Tibial nerve (tissue), 4 donors: ENCODE results near the gene FOXK1. TPM values are rescaled to one million over a fixed set of nuclear protein-coding genes. Genes with fewer than 3 reads are reported as not detected.

Experiments used
- DNase-seq, 2 donors: peaks; one replicate each; pipeline ENCODE4 v3.0.0-alpha.2; 2019; ENCODE audit warnings: low spot score in 2 of 2
- H3K27ac ChIP-seq, 4 donors: fragments of 200-600 bp; sonication (generic) in 3 of 4; one replicate each; pipeline ENCODE4 v1.5.1; 2017 to 2019; ENCODE audit warnings: mild to moderate bottlenecking in 1 of 4
- H3K27me3 ChIP-seq, 2 donors: fragments of 200-600 bp; sonication (generic) in 1 of 2; one replicate each; pipeline versions ENCODE4 v1.5.1 to v1.6.0; 2017 to 2019
- H3K36me3 ChIP-seq, 3 donors: fragments of 200-600 bp; sonication (generic); one replicate each; pipeline ENCODE4 v1.5.1; 2018 to 2019
- H3K4me1 ChIP-seq, 4 donors: fragments of 200-600 bp; sonication (generic) in 3 of 4; one replicate each; pipeline ENCODE4 v1.5.1; 2017 to 2019
- H3K4me3 ChIP-seq, 4 donors: fragments of 200-600 bp; sonication (generic) in 3 of 4; one replicate each; pipeline ENCODE4 v1.5.1; 2017 to 2019; ENCODE audit warnings: mild to moderate bottlenecking in 1 of 4, moderate library complexity in 1 of 4
- H3K9me3 ChIP-seq, 4 donors: fragments of 200-600 bp; sonication (generic) in 3 of 4; one replicate each; pipeline ENCODE4 v1.5.1; 2017 to 2019
- EP300 ChIP-seq, 2 donors: sonication (generic); formaldehyde crosslinking; IDR thresholded peaks; one replicate each; pipeline ENCODE4 v1.6.1; 2017; ENCODE audit warnings: antibody characterized with exemption in 2 of 2, mild to moderate bottlenecking in 1 of 2
- POLR2A ChIP-seq, 2 donors: fragments of 450-650 bp; IDR thresholded peaks; one replicate each; pipeline ENCODE4 v1.6.1; 2017; ENCODE audit warnings: antibody characterized with exemption in 2 of 2, mild to moderate bottlenecking in 2 of 2, moderate library complexity in 2 of 2
- WGBS, 2 donors: methylation state at CpG; one replicate each; pipeline ENCODE4 v1.1.5; 2018; 5-methylcytosine and 5-hydroxymethylcytosine counted together
- total RNA-seq, 4 donors: library from RNA; depleted of rRNA; stranded (reverse); fragments of >200 nt; gene quantifications; one replicate each; pipeline ENCODE4 v1.1.0, GENCODE V29; 2016
- TF ChIP-seq, protein P1 (sequence below), 5 experiments: fragments of 200-600 bp in 3 of 5; fragments of 450-650 bp in 2 of 5; sonication (generic) in 3 of 5; IDR thresholded peaks; one replicate each; pipeline ENCODE4 v1.5.1; 2016 to 2019; ENCODE audit warnings: antibody characterized with exemption in 5 of 5, mild to moderate bottlenecking in 3 of 5, moderate library complexity in 2 of 5

FOXK1 gene
- total RNA-seq, 4 donors from 2014 or later, result 24.5 to 47.3 (median 26.4) TPM

DNA sequence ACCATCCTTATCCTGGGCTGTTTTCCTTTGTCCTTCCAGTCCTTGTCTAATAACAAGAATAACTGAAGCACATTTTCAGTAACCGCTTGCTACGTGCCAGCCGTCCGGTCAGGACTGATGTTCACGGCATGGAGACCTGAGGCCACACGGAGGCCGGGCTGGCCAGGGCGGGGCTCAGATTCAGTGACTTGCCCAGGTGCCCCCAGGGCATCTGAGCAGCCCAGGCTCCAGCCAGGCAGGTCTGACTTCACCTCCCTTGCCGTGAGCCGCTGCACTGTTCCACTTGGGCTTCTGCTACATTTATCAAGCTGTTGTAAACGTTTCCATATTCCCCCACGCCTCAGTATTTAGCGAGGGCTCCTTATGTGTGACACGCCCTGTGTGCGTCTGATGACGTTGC lies 49.7 kb downstream of the FOXK1 start:
- DNase-seq, result no peak
- Histone ChIP-seq H3K36me3 (peaks cover 0 to 40% (median 0%) of the 10 kb centered on the region in 3 donors), H3K9me3 (no peaks in the 10 kb centered on the region), H3K27me3 (no peaks in the 10 kb centered on the region), H3K4me1 (peaks cover 0 to 17% (median 0%) of the 10 kb centered on the region in 4 donors), H3K4me3 (no peak overlapping the region), H3K27ac (no peak overlapping the region)
- no peak for TF ChIP-seq POLR2A (IDR thresholded peaks at IDR 0.05)
- no peak for TF ChIP-seq EP300 (IDR thresholded peaks at IDR 0.05)
- TF ChIP-seq, protein P1, sequence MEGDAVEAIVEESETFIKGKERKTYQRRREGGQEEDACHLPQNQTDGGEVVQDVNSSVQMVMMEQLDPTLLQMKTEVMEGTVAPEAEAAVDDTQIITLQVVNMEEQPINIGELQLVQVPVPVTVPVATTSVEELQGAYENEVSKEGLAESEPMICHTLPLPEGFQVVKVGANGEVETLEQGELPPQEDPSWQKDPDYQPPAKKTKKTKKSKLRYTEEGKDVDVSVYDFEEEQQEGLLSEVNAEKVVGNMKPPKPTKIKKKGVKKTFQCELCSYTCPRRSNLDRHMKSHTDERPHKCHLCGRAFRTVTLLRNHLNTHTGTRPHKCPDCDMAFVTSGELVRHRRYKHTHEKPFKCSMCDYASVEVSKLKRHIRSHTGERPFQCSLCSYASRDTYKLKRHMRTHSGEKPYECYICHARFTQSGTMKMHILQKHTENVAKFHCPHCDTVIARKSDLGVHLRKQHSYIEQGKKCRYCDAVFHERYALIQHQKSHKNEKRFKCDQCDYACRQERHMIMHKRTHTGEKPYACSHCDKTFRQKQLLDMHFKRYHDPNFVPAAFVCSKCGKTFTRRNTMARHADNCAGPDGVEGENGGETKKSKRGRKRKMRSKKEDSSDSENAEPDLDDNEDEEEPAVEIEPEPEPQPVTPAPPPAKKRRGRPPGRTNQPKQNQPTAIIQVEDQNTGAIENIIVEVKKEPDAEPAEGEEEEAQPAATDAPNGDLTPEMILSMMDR (IDR thresholded peaks at IDR 0.05), result no peak
- 94 to 97% methylated on average over 16 of the region's 16 CpGs for WGBS, 2 donors

DNA sequence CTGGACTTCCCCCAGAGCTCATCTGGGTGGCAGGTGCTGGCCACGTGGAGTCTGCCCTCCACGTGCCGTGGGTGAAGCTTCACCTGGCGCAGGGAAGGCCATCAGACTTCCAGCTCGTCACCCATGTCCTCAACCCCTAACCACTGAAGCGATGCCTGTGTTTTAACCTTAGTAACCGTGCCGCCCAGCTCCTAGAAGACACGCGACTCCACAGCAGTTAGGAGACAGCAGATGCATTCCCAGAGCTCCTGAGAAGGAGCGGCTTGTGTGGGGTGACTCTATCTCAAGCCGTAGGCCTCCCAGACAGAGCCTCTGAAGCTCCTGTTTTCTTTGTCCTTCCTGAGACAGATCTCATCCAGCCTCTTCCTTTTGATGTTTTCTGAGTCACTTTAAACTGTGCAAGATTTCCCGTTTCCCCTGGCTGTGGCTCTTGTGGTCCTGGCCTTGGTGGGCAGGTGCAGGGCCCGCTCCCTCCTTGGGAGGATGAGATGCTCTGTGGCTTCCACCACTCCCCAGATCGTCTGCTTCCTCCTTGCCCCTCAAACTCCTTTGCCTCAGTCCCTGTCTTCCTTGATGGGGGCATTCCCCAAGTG lies 51.9 kb downstream of the FOXK1 start:
- whole genome bisulfite sequencing, 2 donors, result 90 to 93% methylated on average over 14 to 15 of the region's 15 CpGs
- Histone ChIP-seq H3K4me1 (peaks cover 0 to 11% (median 4%) of the 10 kb centered on the region in 4 donors), H3K4me3 (no peak overlapping the region), H3K27me3 (no peaks in the 10 kb centered on the region), H3K36me3 (peaks cover 0 to 28% (median 0%) of the 10 kb centered on the region in 3 donors), H3K9me3 (no peaks in the 10 kb centered on the region), H3K27ac (no peak overlapping the region)
- TF ChIP-seq, protein P1 (IDR thresholded peaks at IDR 0.05), result no peak
- TF ChIP-seq POLR2A (IDR thresholded peaks at IDR 0.05) (no peak), EP300 (IDR thresholded peaks at IDR 0.05) (no peak)
- no peak for DNase-seq

DNA sequence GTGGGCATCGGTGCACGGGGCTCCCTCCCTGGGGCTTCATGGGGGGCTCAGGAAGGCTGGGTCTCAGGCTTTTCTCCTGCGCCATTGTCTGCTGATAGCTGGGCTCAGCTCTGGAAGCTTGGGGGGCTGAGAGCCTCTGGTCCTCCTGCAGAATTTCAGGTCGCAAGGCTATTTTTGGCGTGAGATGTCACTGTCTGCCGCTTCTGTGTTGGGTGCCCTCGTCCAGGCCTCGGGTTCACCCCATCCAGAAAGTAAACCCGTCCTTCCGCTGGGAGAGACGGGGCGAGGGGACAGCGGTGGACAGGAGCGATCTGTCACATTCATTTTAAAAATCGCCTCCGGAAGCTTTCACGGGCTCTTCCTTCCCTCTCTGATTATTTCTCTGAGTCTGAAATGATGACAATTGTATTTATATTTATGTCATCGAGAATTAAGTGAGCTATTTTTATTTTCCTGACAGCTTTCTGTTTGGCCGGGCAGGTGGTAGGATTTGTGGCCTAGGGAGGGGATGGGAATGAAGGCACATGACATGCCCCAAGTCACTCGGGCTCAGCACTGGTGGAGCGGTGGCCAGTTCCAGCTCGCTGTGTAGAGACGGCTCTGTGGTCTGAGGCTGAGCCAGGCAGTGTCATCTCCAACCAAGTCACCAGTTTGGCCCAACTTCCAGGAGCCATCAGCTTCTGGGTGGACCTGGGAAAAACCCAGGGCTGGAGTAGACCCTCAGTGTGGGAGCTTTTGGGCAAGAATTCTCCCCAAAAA lies 52.7 kb downstream of the FOXK1 start:
- WGBS, 2 donors, result 91 to 92% methylated on average over 19 to 23 of the region's 23 CpGs
- Histone ChIP-seq H3K9me3 (no peaks in the 10 kb centered on the region), H3K4me1 (peaks cover 0 to 15% (median 8%) of the 10 kb centered on the region in 4 donors), H3K27ac (no peak overlapping the region), H3K4me3 (no peak overlapping the region), H3K27me3 (no peaks in the 10 kb centered on the region), H3K36me3 (peaks cover 0 to 20% (median 0%) of the 10 kb centered on the region in 3 donors)
- no peak for DNase-seq
- TF ChIP-seq EP300 (IDR thresholded peaks at IDR 0.05) (no peak), POLR2A (IDR thresholded peaks at IDR 0.05) (no peak)
- TF ChIP-seq, protein P1 (IDR thresholded peaks at IDR 0.05), result no peak

DNA sequence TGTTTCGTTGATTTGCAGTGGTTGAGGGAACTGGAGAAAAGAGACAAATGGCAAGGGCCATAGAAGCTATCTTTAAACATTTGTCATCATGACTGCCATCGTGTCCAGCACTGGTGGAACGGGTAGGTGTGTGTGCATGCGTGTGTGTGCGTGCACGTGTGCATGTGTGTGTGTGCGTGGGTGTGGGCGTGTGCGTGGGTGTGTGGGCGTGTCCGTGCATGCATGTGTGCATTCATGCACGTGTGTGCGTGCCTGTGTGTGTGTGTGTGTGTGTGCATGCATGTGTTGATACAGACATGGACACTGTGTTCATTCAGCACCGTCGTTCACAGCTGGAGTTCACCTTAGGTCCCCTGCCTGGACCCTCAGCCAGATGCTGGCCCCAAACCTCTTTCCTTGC lies 55.2 kb downstream of the FOXK1 start:
- no peaks in the 10 kb centered on the region for H3K27me3 ChIP-seq
- H3K36me3 ChIP-seq, result peaks cover 2 to 33% (median 5%) of the 10 kb centered on the region in 3 donors
- H3K9me3 ChIP-seq, result no peaks in the 10 kb centered on the region
- no peak overlapping the region for H3K4me3 ChIP-seq
- TF ChIP-seq, protein P1 (IDR thresholded peaks at IDR 0.05), result no peak
- TF ChIP-seq EP300 (IDR thresholded peaks at IDR 0.05), result no peak
- TF ChIP-seq POLR2A (IDR thresholded peaks at IDR 0.05), result no peak
- DNase-seq, result no peak
- 92 to 95% methylated on average over 15 of the region's 15 CpGs for WGBS, 2 donors
- peaks cover 0 to 16% (median 8%) of the 10 kb centered on the region in 4 donors for H3K4me1 ChIP-seq
- H3K27ac ChIP-seq, result no peak overlapping the region
